GM12891 (cell line): ENCODE measurements around the gene TAS2R19.

ENCODE experiments used
- PAX5 ChIP-seq: IDR thresholded peaks from 2 replicates; pipeline ENCODE4 v1.6.1; 2011; ENCODE audit warnings: low read length, moderate library complexity, mild to moderate bottlenecking; ENCODE audit not compliant: insufficient read depth, severe bottlenecking
- POLR2A ChIP-seq: IDR thresholded peaks from 2 replicates; pipeline ENCODE4 v1.6.1; 2011; ENCODE audit warnings: low read depth, low read length, control low read depth
- POLR2AphosphoS5 ChIP-seq: IDR thresholded peaks from 2 replicates; pipeline ENCODE4 v1.6.1; 2011; ENCODE audit warnings: low read depth, low read length, control low read depth
- POU2F2 ChIP-seq: IDR thresholded peaks from 2 replicates; pipeline ENCODE4 v1.6.1; 2011; ENCODE audit warnings: low read depth, mild to moderate bottlenecking, control low read depth, low read length, moderate library complexity
- SPI1 ChIP-seq: IDR thresholded peaks from 2 replicates; pipeline ENCODE4 v1.6.1; 2011; ENCODE audit warnings: low read depth, low read length, control low read depth
- TAF1 ChIP-seq: IDR thresholded peaks from 2 replicates; pipeline ENCODE4 v1.6.1; 2011; ENCODE audit warnings: low read depth, low read length, control low read depth

GRCh38 chr12:10986812-10987211, 35.6 kb downstream of the TAS2R19 start, which contains the start of gene TAS2R50:
- TF ChIP-seq TAF1, result no peak
- TF ChIP-seq POLR2A, result no peak
- no peak for TF ChIP-seq POLR2AphosphoS5
- no peak for TF ChIP-seq SPI1
- TF ChIP-seq PAX5, result no peak
- TF ChIP-seq POU2F2, result no peak
